KMS-11 (cell line): Measurements from ENCODE around the gene SUN3.

ENCODE experiments used
- H2AFZ ChIP-seq: fragments of 200-600 bp; sonication (generic); 2 replicates; pipeline ENCODE4 v1.6.1; 2016; ENCODE audit warnings: antibody characterized with exemption, mixed run types, low read depth
- H3K27ac ChIP-seq: fragments of 200-600 bp; sonication (generic); 2 replicates; pipeline ENCODE4 v1.6.1; 2016; ENCODE audit warnings: mild to moderate bottlenecking, mixed run types
- H3K27me3 ChIP-seq: fragments of 200-600 bp; sonication (generic); 2 replicates; pipeline ENCODE4 v1.6.1; 2017; ENCODE audit warnings: mild to moderate bottlenecking, low read depth, mixed run types, moderate library complexity; ENCODE audit not compliant: insufficient read depth
- H3K36me3 ChIP-seq: fragments of 200-600 bp; sonication (generic); 2 replicates; pipeline ENCODE4 v1.6.1; 2017; ENCODE audit warnings: mild to moderate bottlenecking, mixed run types; ENCODE audit not compliant: insufficient read depth
- H3K4me1 ChIP-seq: fragments of 200-600 bp; sonication (generic); 2 replicates; pipeline ENCODE4 v1.6.1; 2016; ENCODE audit warnings: mild to moderate bottlenecking, low read depth, mixed run types; ENCODE audit not compliant: poor library complexity, severe bottlenecking
- H3K4me2 ChIP-seq: fragments of 200-600 bp; sonication (generic); 2 replicates; pipeline ENCODE4 v1.7.0; 2016; ENCODE audit warnings: mild to moderate bottlenecking, mixed run types
- H3K4me3 ChIP-seq: fragments of 200-600 bp; sonication (generic); IDR thresholded peaks from 2 replicates; pipeline ENCODE4 v1.6.1; 2017; ENCODE audit warnings: low read depth, low read length, mixed read lengths; ENCODE audit not compliant: insufficient read depth
- H3K79me2 ChIP-seq: fragments of 200-600 bp; sonication (generic); 2 replicates; pipeline ENCODE4 v1.6.1; 2016; ENCODE audit warnings: low read depth, mixed run types; ENCODE audit not compliant: insufficient read depth
- H3K9ac ChIP-seq: fragments of 200-600 bp; sonication (generic); 2 replicates; pipeline ENCODE4 v1.6.1; 2016; ENCODE audit warnings: mild to moderate bottlenecking, mixed run types
- H4K20me1 ChIP-seq: fragments of 200-600 bp; sonication (generic); 2 replicates; pipeline ENCODE4 v1.6.1; 2016; ENCODE audit warnings: mild to moderate bottlenecking, mixed run types; ENCODE audit not compliant: insufficient read depth
- CTCF ChIP-seq: fragments of 200-600 bp; sonication (generic); conservative IDR thresholded peaks from 2 replicates; pipeline ENCODE4 v1.6.1; 2017; ENCODE audit warnings: low read depth, mild to moderate bottlenecking, antibody characterized with exemption, low read length, moderate library complexity, mixed read lengths

The SUN3 gene

GRCh38 chr7:47962262-47962661 is 66.6 kb downstream of the SUN3 start:
- Histone ChIP-seq H4K20me1 (no peaks in the 10 kb centered on the region), H3K4me2 (no peak overlapping the region), H3K4me1 (no peaks in the 10 kb centered on the region), H3K27ac (no peak overlapping the region), H3K9ac (no peak overlapping the region), H3K27me3 (no peaks in the 10 kb centered on the region), H2AFZ (no peak overlapping the region), H3K4me3 (no peak overlapping the region), H3K36me3 (0 out of 2 replicates have a peak, but pooled peaks cover 12% of the 10 kb centered on the region), H3K79me2 (no peaks in the 10 kb centered on the region)
- no peak for TF ChIP-seq CTCF

GRCh38 chr7:47957156-47957555 is 71.8 kb downstream of the SUN3 start:
- Histone ChIP-seq H3K27me3 (no peaks in the 10 kb centered on the region), H3K79me2 (no peaks in the 10 kb centered on the region), H2AFZ (no peak overlapping the region), H3K4me3 (no peak overlapping the region), H3K27ac (no peak overlapping the region), H3K4me2 (no peak overlapping the region), H3K4me1 (no peaks in the 10 kb centered on the region), H4K20me1 (no peaks in the 10 kb centered on the region), H3K9ac (no peak overlapping the region), H3K36me3 (no peaks in the 10 kb centered on the region)
- TF ChIP-seq CTCF: no peak

GRCh38 chr7:47956220-47956619 is 72.7 kb downstream of the SUN3 start:
- H3K4me3 ChIP-seq: no peak overlapping the region
- no peaks in the 10 kb centered on the region for H3K27me3 ChIP-seq
- no peak overlapping the region for H3K9ac ChIP-seq
- no peaks in the 10 kb centered on the region for H4K20me1 ChIP-seq
- no peaks in the 10 kb centered on the region for H3K36me3 ChIP-seq
- H3K79me2 ChIP-seq: no peaks in the 10 kb centered on the region
- no peak for TF ChIP-seq CTCF
- no peak overlapping the region for H3K27ac ChIP-seq
- no peak overlapping the region for H3K4me2 ChIP-seq
- H2AFZ ChIP-seq: no peak overlapping the region
- H3K4me1 ChIP-seq: peaks cover 7% of the 10 kb centered on the region

GRCh38 chr7:47954231-47954911 is 74.5 kb downstream of the SUN3 start:
- H3K27ac ChIP-seq: no peak overlapping the region
- H2AFZ ChIP-seq: no peak overlapping the region
- no peak overlapping the region for H3K4me2 ChIP-seq
- H3K36me3 ChIP-seq: no peaks in the 10 kb centered on the region
- no peaks in the 10 kb centered on the region for H3K79me2 ChIP-seq
- TF ChIP-seq CTCF: no peak
- no peaks in the 10 kb centered on the region for H3K27me3 ChIP-seq
- H3K4me1 ChIP-seq: peaks cover 9% of the 10 kb centered on the region
- no peak overlapping the region for H3K4me3 ChIP-seq
- no peak overlapping the region for H3K9ac ChIP-seq
- no peaks in the 10 kb centered on the region for H4K20me1 ChIP-seq
